Activated T-cell treated with anti-CD3 and anti-CD28 coated beads, Interleukin-2, amount 50 U/mL, for 72 hours (primary cell): Measurements from ENCODE around the gene USP17L26. TPM values are rescaled to one million over a fixed set of nuclear protein-coding genes. Genes with fewer than 3 reads are reported as not detected.

ENCODE experiments used
- total RNA-seq, 2 donors: library from RNA; stranded (reverse); gene quantifications; one replicate each; pipeline ENCODE4 v1.2.3, GENCODE V29; 2022

USP17L26 gene
- total RNA-seq, 2 donors from 2014 or later = not detected

Other genes with a start within 250 kb of the USP17L26 start
- not detected for gene FAM90A26, start 164.2 kb upstream of the USP17L26 start, total RNA-seq
- not detected for gene USP17L10, start 124.0 kb upstream of the USP17L26 start, total RNA-seq
- gene USP17L11, start 119.3 kb upstream of the USP17L26 start, total RNA-seq = not detected
- gene USP17L12, start 114.5 kb upstream of the USP17L26 start, total RNA-seq = not detected
- not detected for gene USP17L13, start 109.8 kb upstream of the USP17L26 start, total RNA-seq
- not detected for gene USP17L15, start 100.3 kb upstream of the USP17L26 start, total RNA-seq
- gene USP17L17, start 90.8 kb upstream of the USP17L26 start, total RNA-seq = not detected
- not detected for gene USP17L18, start 86.0 kb upstream of the USP17L26 start, total RNA-seq
- not detected for gene USP17L19, start 81.3 kb upstream of the USP17L26 start, total RNA-seq
- gene USP17L20, start 76.5 kb upstream of the USP17L26 start, total RNA-seq = not detected
- gene USP17L21, start 71.8 kb upstream of the USP17L26 start, total RNA-seq = not detected
- not detected for gene USP17L22, start 67.0 kb upstream of the USP17L26 start, total RNA-seq
- not detected for gene USP17L24, start 9.5 kb upstream of the USP17L26 start, total RNA-seq
- not detected for gene USP17L25, start 4.7 kb upstream of the USP17L26 start, total RNA-seq
- gene USP17L5, start 4.7 kb downstream of the USP17L26 start, total RNA-seq = not detected
- not detected for gene USP17L27, start 9.5 kb downstream of the USP17L26 start, total RNA-seq
- not detected for gene USP17L28, start 14.2 kb downstream of the USP17L26 start, total RNA-seq
- not detected for gene USP17L29, start 19.0 kb downstream of the USP17L26 start, total RNA-seq
- gene USP17L30, start 28.5 kb downstream of the USP17L26 start, total RNA-seq = not detected
- not detected for gene DEFB131A, start 109.8 kb downstream of the USP17L26 start, total RNA-seq